GM12878 (cell line): ENCODE results near the gene SLX4IP. TPM values are rescaled to one million over a fixed set of nuclear protein-coding genes. Genes with fewer than 3 reads are reported as not detected.

Experiments
- ATAC-seq: fragments of 200-7000 bp; cut with Tn5 transposase; 3 replicates; pipeline ENCODE4 v1.9.1; 2020; ENCODE audit warnings: mild to moderate bottlenecking, moderate library complexity
- BruUV-seq: library from RNA; stranded (reverse); fragments of 400-500 nt; replicated peaks from 2 replicates; lab custom pipeline; 2021; lab: Mats Ljungman, UMichigan
- CTCF ChIA-PET: fragments of 300-600 bp; sonication (Branson Sonifier 250); formaldehyde crosslinking; extraction: SDS; loops from one replicate; lab custom pipeline; 2021; ENCODE audit warnings: inconsistent platforms; lab: Yijun Ruan, JAX
- POLR2A ChIA-PET: fragments of 350-600 bp; formaldehyde crosslinking; extraction: SDS; loops from one replicate; lab custom pipeline; 2021; ENCODE audit warnings: inconsistent platforms; lab: Charles Lee
- RAD21 ChIA-PET: fragments of 300-600 bp; sonication (Branson Sonifier 250); formaldehyde crosslinking; loops from one replicate; lab custom pipeline; 2023; ENCODE audit warnings: antibody characterized with exemption; ENCODE audit not compliant: unreplicated experiment; lab: Charles Lee
- SMC1A ChIA-PET: fragments of 300-600 bp; sonication (Branson Sonifier 250); formaldehyde crosslinking; loops from one replicate; lab custom pipeline; 2023; ENCODE audit not compliant: unreplicated experiment, uncharacterized antibody; lab: Charles Lee
- DNase-seq: peaks from one replicate; pipeline ENCODE4 v3.0.0-alpha.2; 2011; ENCODE audit warnings: low read depth, low spot score
- FAIRE-seq: peaks from 3 replicates; lab custom pipeline; 2011; peaks lifted over from hg19 to GRCh38; lab: Jason Lieb, UNC
- H2AFZ ChIP-seq: 2 replicates; pipeline ENCODE4 v1.6.0; 2011; ENCODE audit warnings: low read depth, low read length, control low read depth; ENCODE audit not compliant: control insufficient read depth
- H3K27ac ChIP-seq: 2 replicates; pipeline ENCODE4 v1.5.1; 2011; ENCODE audit warnings: control low read depth; ENCODE audit not compliant: control insufficient read depth, insufficient read depth
- H3K27me3 ChIP-seq, 2 experiments: replicated peaks in 1 of 2; 2 replicates each; pipeline versions ENCODE4 v1.6.0 to v1.6.1; 2011; ENCODE audit warnings: low read length in 1 of 2; ENCODE audit not compliant: control insufficient read depth in 2 of 2, insufficient read depth in 2 of 2
- H3K36me3 ChIP-seq, 2 experiments: 2 replicates each; pipeline ENCODE4 v1.5.1; 2011; ENCODE audit warnings: low read length in 1 of 2; ENCODE audit not compliant: control insufficient read depth in 2 of 2, insufficient read depth in 2 of 2
- H3K4me1 ChIP-seq: 2 replicates; pipeline ENCODE4 v1.6.1; 2011; ENCODE audit warnings: mild to moderate bottlenecking, low read length, moderate library complexity, mixed read lengths; ENCODE audit not compliant: control insufficient read depth, insufficient read depth
- H3K4me2 ChIP-seq: 2 replicates; pipeline ENCODE4 v1.6.0; 2011; ENCODE audit warnings: control low read depth; ENCODE audit not compliant: control insufficient read depth, insufficient read depth
- H3K4me3 ChIP-seq: fragments of 200-600 bp; sonication (generic); 2 replicates; pipeline ENCODE4 v1.5.1; 2016
- H3K79me2 ChIP-seq: 2 replicates; pipeline ENCODE4 v1.6.0; 2011; ENCODE audit warnings: low read length; ENCODE audit not compliant: control insufficient read depth, insufficient read depth
- H3K9ac ChIP-seq: 2 replicates; pipeline ENCODE4 v1.8.0; 2011; ENCODE audit warnings: low read length, control low read depth, mixed read lengths; ENCODE audit not compliant: control insufficient read depth, insufficient read depth
- H3K9me3 ChIP-seq: replicated peaks from 3 replicates; pipeline ENCODE4 v1.5.1; 2011; ENCODE audit warnings: mild to moderate bottlenecking, low read length; ENCODE audit not compliant: control insufficient read depth, insufficient read depth
- H4K20me1 ChIP-seq: 2 replicates; pipeline ENCODE4 v1.6.0; 2011; ENCODE audit not compliant: control insufficient read depth, insufficient read depth
- ATF2 ChIP-seq: IDR thresholded peaks from 2 replicates; pipeline ENCODE4 v1.6.1; 2012; ENCODE audit warnings: low read length, inconsistent platforms
- BHLHE40 ChIP-seq, 2 experiments: fragments of 450-650 bp in 1 of 2; IDR thresholded peaks; 2 replicates each; pipeline ENCODE4 v1.6.1; 2011 to 2017; ENCODE audit warnings: low read depth in 2 of 2, borderline replicate concordance in 1 of 2, improper control_type of control experiment in 1 of 2, low read length in 1 of 2, mild to moderate bottlenecking in 1 of 2
- EGR1 ChIP-seq, 2 experiments: IDR thresholded peaks; 1 replicate in 1 of 2; 2 replicates in 1 of 2; pipeline ENCODE4 v1.6.1; 2011 to 2012; ENCODE audit warnings: low read depth in 2 of 2, low read length in 2 of 2, borderline replicate concordance in 1 of 2, mild to moderate bottlenecking in 1 of 2, moderate library complexity in 1 of 2
- JUNB ChIP-seq: IDR thresholded peaks from 2 replicates; pipeline ENCODE4 v1.6.1; 2016; ENCODE audit warnings: antibody characterized with exemption, mild to moderate bottlenecking
- MAX ChIP-seq: IDR thresholded peaks from 2 replicates; pipeline ENCODE4 v1.6.1; 2012; ENCODE audit warnings: low read depth, low read length, improper control_type of control experiment
- NKRF ChIP-seq: fragments of 450-650 bp; conservative IDR thresholded peaks from 2 replicates; pipeline ENCODE4 v1.6.1; 2017; ENCODE audit warnings: mild to moderate bottlenecking, moderate library complexity
- PAX5 ChIP-seq: IDR thresholded peaks from 2 replicates; pipeline ENCODE4 v1.6.1; 2011; ENCODE audit warnings: low read depth, low read length, borderline replicate concordance
- TCF3 ChIP-seq: IDR thresholded peaks from 2 replicates; pipeline ENCODE4 v1.6.1; 2012; ENCODE audit warnings: low read depth, mild to moderate bottlenecking, low read length, borderline replicate concordance; ENCODE audit not compliant: insufficient read depth
- ZBTB33 ChIP-seq: fragments of 450-650 bp; IDR thresholded peaks from 2 replicates; pipeline ENCODE4 v1.6.1; 2017; ENCODE audit warnings: mild to moderate bottlenecking
- ZNF592 ChIP-seq: fragments of 450-650 bp; IDR thresholded peaks from 2 replicates; pipeline ENCODE4 v1.6.1; 2017; ENCODE audit warnings: mild to moderate bottlenecking, moderate library complexity
- ZNF622 ChIP-seq: fragments of 450-650 bp; IDR thresholded peaks from 2 replicates; pipeline ENCODE4 v1.6.1; 2017; ENCODE audit warnings: mild to moderate bottlenecking, inconsistent platforms
- WGBS: methylation state at CpG from one replicate; pipeline ENCODE4 v1.1.6; 2016; ENCODE audit warnings: low lambda C conversion rate; ENCODE audit not compliant: insufficient replicate concordance, insufficient coverage; ENCODE audit errors: missing lambda C conversion rate; 5-methylcytosine and 5-hydroxymethylcytosine counted together
- in situ Hi-C: fragments of 300-500 bp; cut with MboI; formaldehyde crosslinking; loops from 9 replicates; pipeline ENCODE4 v1.14.3; 2018; ENCODE audit warnings: mixed read lengths
- intact Hi-C: fragments of 100-400 bp; cut with micrococcal nuclease; formaldehyde crosslinking; loops from one replicate; pipeline ENCODE4 v1.14.2; 2022; ENCODE audit not compliant: unreplicated experiment
- polyA plus RNA-seq, 11 experiments: library from polyadenylated mRNA; depleted of rRNA in 4 of 11; unstranded in 6 of 11; stranded (reverse) in 5 of 11; fragments of >200 nt; fragmentation: Nextera tagmentation in 4 of 11; fragmentation: Illumina TruSeq in 1 of 11; extraction: Ambion mirVana in 4 of 11; extraction: Trizol in 1 of 11; gene quantifications; 1 replicate in 1 of 11; 2 replicates in 10 of 11; pipeline versions ENCODE4 v1.2.1 to v1.2.3, GENCODE V29; 2011 to 2016; ENCODE audit warnings: inconsistent platforms in 2 of 11, missing spikeins in 2 of 11, low read depth in 1 of 11
- total RNA-seq, 4 experiments: library from RNA; depleted of rRNA in 3 of 4; stranded (reverse); fragments of >200 nt in 3 of 4; fragmentation: Illumina TruSeq in 1 of 4; extraction: Trizol in 1 of 4; gene quantifications; 2 replicates each; pipeline versions ENCODE4 v1.2.1 to v1.2.3, GENCODE V29; 2013 to 2021

Gene SLX4IP
- total and polyA plus RNA-seq, 10 of the 15 experiments (the other 5 are each of a cell fraction or from before 2014, with no cell fraction given), result 2.2 to 11.0 (median 6.3) TPM

GRCh38 chr20:10521836-10522235, 86.7 kb downstream of the SLX4IP start:
- no peak overlapping the region for H2AFZ ChIP-seq
- FAIRE-seq (no peak), ATAC-seq (peak; percentile 39), DNase-seq (no peak)
- in situ Hi-C loops (no loop called here), intact Hi-C loops (no loop called here)
- ChIA-PET CTCF (interaction anchor here (1.7 to 1.8 kb wide), 2 partner anchors 8 to 15 kb away, joined by 4 to 14 read pairs; no protein-coding TSS in a partner anchor), SMC1A (interaction anchor here (0.9 to 1.5 kb wide), 4 partner anchors 9 to 79 kb away, joined by 3 to 6 read pairs (median 3); no protein-coding TSS in a partner anchor), POLR2A (interaction anchor here (1.0 kb wide), 1 partner anchor 28 kb away, joined by 3 read pairs; no protein-coding TSS in a partner anchor), RAD21 (interaction anchor here (1.3 to 2.2 kb wide), 3 partner anchors 10 to 31 kb away, joined by 3 to 13 read pairs (median 5); no protein-coding TSS in a partner anchor)
- H3K4me3 ChIP-seq, result no peak overlapping the region
- H3K79me2 ChIP-seq, result no peaks in the 10 kb centered on the region
- H3K36me3 ChIP-seq, result peaks cover 0 to 2% of the 10 kb centered on the region in 2 experiments; a peak in 1 of 4 replicates
- H3K4me2 ChIP-seq, result no peak overlapping the region
- no peak overlapping the region for H3K9ac ChIP-seq
- H3K4me1 ChIP-seq, result peaks cover 9% of the 10 kb centered on the region
- TF ChIP-seq PAX5 (no peak), ATF2 (no peak), ZBTB33 (no peak), EGR1 (IDR thresholded peaks at IDR 0.05; ENCODE audit: borderline replicate concordance in 1 of 2, low read depth in 2 of 2, low read length in 2 of 2) (no peak), ZNF622 (no peak), BHLHE40 (IDR thresholded peaks at IDR 0.05; ENCODE audit: borderline replicate concordance in 1 of 2, low read depth in 2 of 2, low read length in 1 of 2) (no peak), JUNB (no peak), MAX (no peak), TCF3 (no peak), NKRF (no peak), ZNF592 (no peak)
- H3K27me3 ChIP-seq, result no peaks in the 10 kb centered on the region
- H3K9me3 ChIP-seq, result no peaks in the 10 kb centered on the region
- no TSS peak for BruUV-seq
- no peak overlapping the region for H3K27ac ChIP-seq
- H4K20me1 ChIP-seq, result no peaks in the 10 kb centered on the region
- WGBS, result 94% methylated on average over 1 of the region's 1 CpG
